ENCODE results near the gene STXBP6. TPM values are rescaled to one million over a fixed set of nuclear protein-coding genes. Genes with fewer than 3 reads are reported as not detected.
A peak's percentile ranks its signal among the peaks of the same experiment; 100 is the strongest.

Gene STXBP6
- total and polyA plus RNA-seq, 9 donors: 17.5 to 33.5 (median 25.6) TPM

DNA sequence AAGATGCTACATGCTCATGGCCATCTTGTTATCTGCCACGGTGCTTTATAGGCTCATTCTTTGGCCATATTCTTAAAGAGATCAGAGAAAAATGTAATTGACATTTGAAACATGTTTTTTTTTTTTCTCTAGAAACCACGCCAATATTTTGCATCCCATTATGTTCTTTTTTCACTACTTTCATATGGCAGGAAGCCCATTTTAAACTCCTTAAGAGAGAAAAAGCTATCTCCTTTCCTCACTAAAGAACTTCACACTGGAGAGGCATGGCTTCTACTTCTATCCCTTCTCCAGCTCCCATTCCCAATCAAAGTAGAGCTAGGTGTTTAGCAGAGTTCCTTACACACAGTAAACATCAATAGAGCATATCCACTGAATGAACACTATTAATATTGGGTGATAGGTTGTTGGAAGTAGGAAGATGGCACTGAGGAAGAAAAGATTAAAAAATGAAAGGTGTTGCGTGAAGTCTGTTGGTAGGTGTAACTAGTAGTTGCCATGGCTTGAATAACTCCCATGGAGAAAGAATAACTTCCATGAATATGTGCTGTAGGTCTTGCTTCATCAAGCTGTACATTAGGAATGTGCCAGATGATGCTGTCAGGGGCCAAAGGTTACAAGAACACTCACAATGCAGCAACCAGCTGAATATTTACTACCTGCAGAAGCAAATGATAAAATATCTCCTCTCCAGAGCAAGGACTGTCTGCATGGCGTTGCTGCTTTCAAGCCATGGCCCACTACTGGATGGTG is 178.8 kb downstream of the STXBP6 start:
- DNase-seq: peak; percentile 65
- peaks cover 10% of the 10 kb centered on the region for H3K4me1 ChIP-seq (ENCODE audit: control insufficient read depth, insufficient read depth, low read length)
- WGBS (ENCODE audit: insufficient coverage): 100% methylated on average over 1 of the region's 4 CpGs
- H3K27ac ChIP-seq (ENCODE audit: low read length): no peak overlapping the region
- no peak overlapping the region for H3K4me3 ChIP-seq (ENCODE audit: low read length)
- no peaks in the 10 kb centered on the region for H3K36me3 ChIP-seq (ENCODE audit: control insufficient read depth, insufficient read depth, low read length)
- no peaks in the 10 kb centered on the region for H3K27me3 ChIP-seq (ENCODE audit: control insufficient read depth, insufficient read depth, low read length)
- no peaks in the 10 kb centered on the region for H3K9me3 ChIP-seq (replicated peaks; ENCODE audit: control insufficient read depth, low read depth, low read length)

- H3K27ac ChIP-seq (ENCODE audit: low read length): no peak overlapping the region
- no CpG with 5 or more reads among the region's 2 CpGs for WGBS (ENCODE audit: insufficient coverage)
- no peaks in the 10 kb centered on the region for H3K27me3 ChIP-seq (ENCODE audit: control insufficient read depth, insufficient read depth, low read length)
- no peaks in the 10 kb centered on the region for H3K4me1 ChIP-seq (ENCODE audit: control insufficient read depth, insufficient read depth, low read length)
- no peak for DNase-seq
- no peaks in the 10 kb centered on the region for H3K9me3 ChIP-seq (replicated peaks; ENCODE audit: control insufficient read depth, low read depth, low read length)
- H3K36me3 ChIP-seq (ENCODE audit: control insufficient read depth, insufficient read depth, low read length): no peaks in the 10 kb centered on the region
- H3K4me3 ChIP-seq (ENCODE audit: low read length): no peak overlapping the region
Observed at GRCh38 chr14:24868389-24868788, 181.6 kb downstream of the STXBP6 start.

DNA sequence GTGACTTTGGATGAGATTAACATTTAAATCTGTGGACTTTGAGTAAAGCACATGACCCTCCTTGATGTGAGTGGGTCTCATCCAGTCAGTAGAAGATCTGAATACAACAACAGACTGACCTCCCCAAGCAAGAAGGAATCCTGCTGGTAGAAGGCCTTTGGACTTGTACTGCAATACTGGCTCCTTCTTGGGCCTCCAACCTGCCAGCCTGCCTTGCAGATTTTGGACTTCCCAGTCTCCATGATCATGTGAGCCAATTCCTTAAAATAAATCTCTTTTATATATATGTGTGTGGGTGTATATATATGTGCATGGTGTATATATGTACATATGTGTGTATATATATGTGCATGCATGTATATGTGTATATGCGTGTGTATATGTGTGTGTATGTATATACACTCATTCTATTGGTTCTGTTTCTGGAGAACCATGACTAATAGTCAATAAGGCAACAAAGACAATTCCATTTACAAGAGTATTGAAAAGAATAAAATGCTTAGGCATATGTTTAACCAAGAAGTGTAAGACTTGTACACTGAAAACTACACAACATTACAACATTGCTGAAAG is 183.8 kb downstream of the STXBP6 start:
- no peaks in the 10 kb centered on the region for H3K27me3 ChIP-seq (ENCODE audit: control insufficient read depth, insufficient read depth, low read length)
- no peak overlapping the region for H3K4me3 ChIP-seq (ENCODE audit: low read length)
- WGBS (ENCODE audit: insufficient coverage): no CpG with 5 or more reads among the region's 1 CpG
- no peak overlapping the region for H3K27ac ChIP-seq (ENCODE audit: low read length)
- H3K4me1 ChIP-seq (ENCODE audit: control insufficient read depth, insufficient read depth, low read length): no peaks in the 10 kb centered on the region
- H3K36me3 ChIP-seq (ENCODE audit: control insufficient read depth, insufficient read depth, low read length): no peaks in the 10 kb centered on the region
- no peak for DNase-seq
- H3K9me3 ChIP-seq (replicated peaks; ENCODE audit: control insufficient read depth, low read depth, low read length): no peaks in the 10 kb centered on the region

GRCh38 chr14:24863968-24864684 is 185.8 kb downstream of the STXBP6 start:
- H3K36me3 ChIP-seq (ENCODE audit: control insufficient read depth, insufficient read depth, low read length): no peaks in the 10 kb centered on the region
- no peak overlapping the region for H3K27ac ChIP-seq (ENCODE audit: low read length)
- H3K9me3 ChIP-seq (replicated peaks; ENCODE audit: control insufficient read depth, low read depth, low read length): no peaks in the 10 kb centered on the region
- WGBS (ENCODE audit: insufficient coverage): no CpG with 5 or more reads among the region's 7 CpGs
- no peak overlapping the region for H3K4me3 ChIP-seq (ENCODE audit: low read length)
- H3K4me1 ChIP-seq (ENCODE audit: control insufficient read depth, insufficient read depth, low read length): no peaks in the 10 kb centered on the region
- no peak for DNase-seq
- H3K27me3 ChIP-seq (ENCODE audit: control insufficient read depth, insufficient read depth, low read length): no peaks in the 10 kb centered on the region

- Histone ChIP-seq H3K4me3 (ENCODE audit: low read length) (no peak overlapping the region), H3K36me3 (ENCODE audit: control insufficient read depth, insufficient read depth, low read length) (no peaks in the 10 kb centered on the region), H3K27ac (ENCODE audit: low read length) (no peak overlapping the region), H3K4me1 (ENCODE audit: control insufficient read depth, insufficient read depth, low read length) (no peaks in the 10 kb centered on the region), H3K9me3 (replicated peaks; ENCODE audit: control insufficient read depth, low read depth, low read length) (no peaks in the 10 kb centered on the region), H3K27me3 (ENCODE audit: control insufficient read depth, insufficient read depth, low read length) (no peaks in the 10 kb centered on the region)
- WGBS (ENCODE audit: insufficient coverage): 57% methylated on average over 1 of the region's 4 CpGs
- no peak for DNase-seq
Observed at GRCh38 chr14:24861083-24861630, 188.8 kb downstream of the STXBP6 start.

DNA sequence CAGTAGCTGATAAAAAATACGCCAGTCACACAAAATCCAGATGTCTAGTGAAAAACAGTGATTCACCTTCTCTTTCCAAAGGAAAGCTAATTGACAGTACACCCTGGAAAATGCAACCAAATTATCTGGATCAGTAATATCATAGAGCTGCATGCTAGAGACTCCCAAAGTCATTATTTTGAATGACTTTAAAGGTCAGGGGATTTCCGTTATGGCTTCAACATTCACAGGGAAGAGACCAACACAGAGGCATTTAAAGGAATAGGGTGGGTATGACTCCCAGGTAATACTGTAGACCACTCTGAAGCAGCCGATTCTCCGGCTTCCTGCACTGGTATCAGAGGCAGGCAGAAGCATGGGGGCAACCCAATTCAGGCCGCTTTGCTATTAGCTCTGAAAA is 190.4 kb downstream of the STXBP6 start:
- WGBS (ENCODE audit: insufficient coverage): 56% methylated on average over 3 of the region's 5 CpGs
- Histone ChIP-seq H3K27me3 (ENCODE audit: control insufficient read depth, insufficient read depth, low read length) (no peaks in the 10 kb centered on the region), H3K4me3 (ENCODE audit: low read length) (no peak overlapping the region), H3K4me1 (ENCODE audit: control insufficient read depth, insufficient read depth, low read length) (no peaks in the 10 kb centered on the region), H3K36me3 (ENCODE audit: control insufficient read depth, insufficient read depth, low read length) (no peaks in the 10 kb centered on the region), H3K27ac (ENCODE audit: low read length) (no peak overlapping the region), H3K9me3 (replicated peaks; ENCODE audit: control insufficient read depth, low read depth, low read length) (no peaks in the 10 kb centered on the region)
- DNase-seq: no peak

DNA sequence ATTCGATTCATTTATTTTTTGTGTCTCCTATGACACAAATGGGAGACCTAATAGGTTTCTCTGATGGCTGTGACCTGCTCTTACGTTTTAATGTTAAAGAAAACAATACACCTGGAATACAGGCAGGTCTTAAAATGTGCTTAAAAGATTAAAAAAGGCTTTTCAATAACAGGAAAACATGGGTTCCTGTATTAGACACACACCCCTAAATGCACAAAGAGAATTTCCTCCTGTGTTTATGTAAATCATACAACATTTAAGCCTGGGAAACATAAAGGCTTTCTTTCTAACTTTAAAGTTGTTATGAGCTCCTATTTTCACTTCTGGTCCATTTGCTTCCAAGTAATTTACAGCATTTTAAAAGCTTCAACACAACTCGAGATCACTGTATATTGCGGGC is 191.3 kb downstream of the STXBP6 start:
- Histone ChIP-seq H3K36me3 (ENCODE audit: control insufficient read depth, insufficient read depth, low read length) (no peaks in the 10 kb centered on the region), H3K4me1 (ENCODE audit: control insufficient read depth, insufficient read depth, low read length) (no peaks in the 10 kb centered on the region), H3K4me3 (ENCODE audit: low read length) (no peak overlapping the region), H3K27me3 (ENCODE audit: control insufficient read depth, insufficient read depth, low read length) (no peaks in the 10 kb centered on the region), H3K9me3 (replicated peaks; ENCODE audit: control insufficient read depth, low read depth, low read length) (no peaks in the 10 kb centered on the region), H3K27ac (ENCODE audit: low read length) (no peak overlapping the region)
- no peak for DNase-seq
- WGBS (ENCODE audit: insufficient coverage): no CpG with 5 or more reads among the region's 4 CpGs

- Histone ChIP-seq H3K4me1 (ENCODE audit: control insufficient read depth, insufficient read depth, low read length) (no peaks in the 10 kb centered on the region), H3K27me3 (ENCODE audit: control insufficient read depth, insufficient read depth, low read length) (no peaks in the 10 kb centered on the region), H3K36me3 (ENCODE audit: control insufficient read depth, insufficient read depth, low read length) (no peaks in the 10 kb centered on the region), H3K27ac (ENCODE audit: low read length) (no peak overlapping the region), H3K9me3 (replicated peaks; ENCODE audit: control insufficient read depth, low read depth, low read length) (no peaks in the 10 kb centered on the region), H3K4me3 (ENCODE audit: low read length) (no peak overlapping the region)
- WGBS (ENCODE audit: insufficient coverage): no CpG with 5 or more reads among the region's 4 CpGs
- DNase-seq: no peak
Observed at GRCh38 chr14:24858052-24858451, 191.9 kb downstream of the STXBP6 start.

DNA sequence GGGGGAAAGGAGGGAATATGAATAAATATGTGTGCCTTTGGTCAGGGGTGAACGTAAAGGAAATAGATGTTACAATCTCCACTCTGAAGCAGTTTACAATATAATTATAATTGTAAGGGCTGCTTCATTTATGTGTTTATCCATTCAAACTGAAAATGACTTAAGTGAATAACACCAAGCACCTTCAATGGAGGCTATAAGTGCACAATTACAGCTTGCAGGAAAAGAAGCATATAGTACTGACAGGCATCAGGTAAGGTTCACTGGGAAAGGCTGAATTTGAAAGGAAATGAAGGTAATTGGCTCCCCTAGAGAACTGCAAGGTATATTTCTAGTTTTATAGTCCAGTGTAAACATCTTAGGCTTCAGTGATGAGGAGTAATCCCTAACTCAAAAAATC is 192.7 kb downstream of the STXBP6 start:
- Histone ChIP-seq H3K27me3 (ENCODE audit: control insufficient read depth, insufficient read depth, low read length) (no peaks in the 10 kb centered on the region), H3K4me1 (ENCODE audit: control insufficient read depth, insufficient read depth, low read length) (no peaks in the 10 kb centered on the region), H3K9me3 (replicated peaks; ENCODE audit: control insufficient read depth, low read depth, low read length) (no peaks in the 10 kb centered on the region), H3K36me3 (ENCODE audit: control insufficient read depth, insufficient read depth, low read length) (no peaks in the 10 kb centered on the region), H3K4me3 (ENCODE audit: low read length) (no peak overlapping the region), H3K27ac (ENCODE audit: low read length) (no peak overlapping the region)
- no peak for DNase-seq
- WGBS (ENCODE audit: insufficient coverage): no CpG with 5 or more reads among the region's 1 CpG

GRCh38 chr14:24853446-24853845 is 196.5 kb downstream of the STXBP6 start:
- no peaks in the 10 kb centered on the region for H3K27me3 ChIP-seq (ENCODE audit: control insufficient read depth, insufficient read depth, low read length)
- H3K9me3 ChIP-seq (replicated peaks; ENCODE audit: control insufficient read depth, low read depth, low read length): no peaks in the 10 kb centered on the region
- no peak for DNase-seq
- H3K4me1 ChIP-seq (ENCODE audit: control insufficient read depth, insufficient read depth, low read length): no peaks in the 10 kb centered on the region
- peaks cover 6% of the 10 kb centered on the region for H3K36me3 ChIP-seq (ENCODE audit: control insufficient read depth, insufficient read depth, low read length)
- H3K4me3 ChIP-seq (ENCODE audit: low read length): no peak overlapping the region
- H3K27ac ChIP-seq (ENCODE audit: low read length): no peak overlapping the region
- no CpG with 5 or more reads among the region's 2 CpGs for WGBS (ENCODE audit: insufficient coverage)

Measured in muscle of leg (tissue), 11 donors.